Measurements from ENCODE around the gene METTL9.

DNA sequence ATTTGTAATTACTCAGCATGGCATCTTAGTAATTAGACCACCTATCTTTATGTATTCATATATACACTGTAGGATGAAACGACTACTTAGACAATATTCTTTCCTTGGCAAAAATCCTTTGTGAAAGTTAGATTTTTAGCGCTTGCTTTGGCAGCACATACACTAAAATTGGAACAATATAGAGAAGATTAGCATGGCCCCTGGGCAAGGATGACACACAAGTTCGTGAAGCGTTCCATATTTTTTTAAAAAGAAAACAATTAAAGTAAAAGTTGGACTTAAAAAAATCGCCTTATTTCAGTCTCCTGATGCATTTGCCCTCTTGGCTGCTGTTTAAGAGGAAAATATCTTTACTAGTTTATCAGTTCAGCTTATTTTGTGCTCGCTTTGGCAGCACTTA, 42.5 kb downstream of the METTL9 start:
- TF ChIP-seq, protein P1, sequence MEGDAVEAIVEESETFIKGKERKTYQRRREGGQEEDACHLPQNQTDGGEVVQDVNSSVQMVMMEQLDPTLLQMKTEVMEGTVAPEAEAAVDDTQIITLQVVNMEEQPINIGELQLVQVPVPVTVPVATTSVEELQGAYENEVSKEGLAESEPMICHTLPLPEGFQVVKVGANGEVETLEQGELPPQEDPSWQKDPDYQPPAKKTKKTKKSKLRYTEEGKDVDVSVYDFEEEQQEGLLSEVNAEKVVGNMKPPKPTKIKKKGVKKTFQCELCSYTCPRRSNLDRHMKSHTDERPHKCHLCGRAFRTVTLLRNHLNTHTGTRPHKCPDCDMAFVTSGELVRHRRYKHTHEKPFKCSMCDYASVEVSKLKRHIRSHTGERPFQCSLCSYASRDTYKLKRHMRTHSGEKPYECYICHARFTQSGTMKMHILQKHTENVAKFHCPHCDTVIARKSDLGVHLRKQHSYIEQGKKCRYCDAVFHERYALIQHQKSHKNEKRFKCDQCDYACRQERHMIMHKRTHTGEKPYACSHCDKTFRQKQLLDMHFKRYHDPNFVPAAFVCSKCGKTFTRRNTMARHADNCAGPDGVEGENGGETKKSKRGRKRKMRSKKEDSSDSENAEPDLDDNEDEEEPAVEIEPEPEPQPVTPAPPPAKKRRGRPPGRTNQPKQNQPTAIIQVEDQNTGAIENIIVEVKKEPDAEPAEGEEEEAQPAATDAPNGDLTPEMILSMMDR (IDR thresholded peaks at IDR 0.05; ENCODE audit: low read depth, low read length, missing input control), result no peak
- TF ChIP-seq YY1 (IDR thresholded peaks at IDR 0.05) (no peak), JUND (IDR thresholded peaks at IDR 0.05) (no peak)
- TF ChIP-seq, protein P2, sequence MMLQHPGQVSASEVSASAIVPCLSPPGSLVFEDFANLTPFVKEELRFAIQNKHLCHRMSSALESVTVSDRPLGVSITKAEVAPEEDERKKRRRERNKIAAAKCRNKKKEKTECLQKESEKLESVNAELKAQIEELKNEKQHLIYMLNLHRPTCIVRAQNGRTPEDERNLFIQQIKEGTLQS (IDR thresholded peaks at IDR 0.05), result no peak
- TF ChIP-seq, protein P3, sequence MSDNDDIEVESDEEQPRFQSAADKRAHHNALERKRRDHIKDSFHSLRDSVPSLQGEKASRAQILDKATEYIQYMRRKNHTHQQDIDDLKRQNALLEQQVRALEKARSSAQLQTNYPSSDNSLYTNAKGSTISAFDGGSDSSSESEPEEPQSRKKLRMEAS (IDR thresholded peaks at IDR 0.05), result no peak
